Adrenal gland (tissue), 12 donors: ENCODE data around the gene SLC38A8. TPM values are rescaled to one million over a fixed set of nuclear protein-coding genes. Genes with fewer than 3 reads are reported as not detected.

Experiments
- DNase-seq, 7 donors: peaks; one replicate each; pipeline ENCODE4 v3.0.0-alpha.2; 2019 to 2020
- H3K27ac ChIP-seq, 5 donors: fragments of 200-600 bp; sonication (generic) in 4 of 5; 1 replicate in 3 of 5; 2 replicates in 2 of 5; pipeline versions ENCODE4 v1.5.1 to v1.8.0; 2016 to 2020; ENCODE audit warnings: mild to moderate bottlenecking in 1 of 5
- H3K27me3 ChIP-seq: fragments of 200-600 bp; 2 replicates; pipeline ENCODE4 v1.8.0; 2021
- H3K36me3 ChIP-seq, 2 donors: fragments of 200-600 bp; replicated peaks in 1 of 2; 1 replicate in 1 of 2; 2 replicates in 1 of 2; pipeline versions ENCODE4 v1.5.1 to v1.8.0; 2018 to 2022
- H3K4me1 ChIP-seq, 2 donors: fragments of 200-600 bp; replicated peaks in 1 of 2; 1 replicate in 1 of 2; 2 replicates in 1 of 2; pipeline versions ENCODE4 v1.5.1 to v1.8.0; 2018 to 2021
- H3K4me3 ChIP-seq, 4 donors: fragments of 200-600 bp; sonication (generic) in 3 of 4; one replicate each; pipeline ENCODE4 v1.5.1; 2016 to 2018
- H3K9me3 ChIP-seq, 3 donors: fragments of 200-600 bp; sonication (generic) in 1 of 3; replicated peaks in 1 of 3; 1 replicate in 2 of 3; 2 replicates in 1 of 3; pipeline versions ENCODE4 v1.5.1 to v1.8.0; 2016 to 2021
- CTCF ChIP-seq, 6 experiments: fragments of 450-650 bp in 4 of 6; fragments of 200-600 bp in 2 of 6; sonication (generic) in 1 of 6; IDR thresholded peaks; 1 replicate in 5 of 6; 2 replicates in 1 of 6; pipeline versions ENCODE4 v1.5.1 to v1.8.0; 2016 to 2021; ENCODE audit warnings: antibody characterized with exemption in 6 of 6, mild to moderate bottlenecking in 2 of 6, moderate library complexity in 1 of 6
- POLR2A ChIP-seq, 2 donors: fragments of 450-650 bp; IDR thresholded peaks; one replicate each; pipeline ENCODE4 v1.6.1; 2017; ENCODE audit warnings: antibody characterized with exemption in 2 of 2, mild to moderate bottlenecking in 2 of 2, moderate library complexity in 1 of 2
- WGBS, 4 donors: extraction: QIAGEN DNeasy Blood & Tissue Kit in 2 of 4; methylation state at CpG; one replicate each; pipeline versions ENCODE4 v1.1.5 to v1.1.7; 2013 to 2017; 5-methylcytosine and 5-hydroxymethylcytosine counted together
- intact Hi-C, 2 donors: fragments of 100-400 bp; cut with DNase I; formaldehyde crosslinking; loops; one replicate each; pipeline versions ENCODE4 v1.14.1 to v1.15.0; 2022 to 2023
- polyA plus RNA-seq, 3 donors: library from polyadenylated mRNA; stranded (reverse); fragments of 200-250 nt in 2 of 3; fragments of 350-450 nt in 1 of 3; fragmentation: Illumina TruSeq in 1 of 3; extraction: RNeasy Lipid Tissue Mini Kit (QIAGEN cat#74804) in 1 of 3; gene quantifications; one replicate each; pipeline ENCODE4 v1.2.3, GENCODE V29; 2013 to 2014
- total RNA-seq, 9 donors: library from RNA; depleted of rRNA in 4 of 9; stranded (reverse); fragments of >200 nt in 4 of 9; fragments of 120-200 nt in 1 of 9; fragmentation: NEBNext Ultra II Directional in 1 of 9; extraction: Animal tissue kit (Norgen Biotek cat#: 25700) in 1 of 9; gene quantifications; one replicate each; pipeline versions ENCODE4 v1.1.0 to v1.2.4, GENCODE V29; 2013 to 2023
- donor health status: healthy with polysubstance abuse.
- donor health status: Bipolar disorder and iron deficiency.
- donor health status: DM: yes; HTN: yes; CAD: no.
- donor health status: DM: no; HTN: no; CAD: no.
- donor health status: DM: no; HTN: no; CAD: no.
- donor health status: DM: yes; HTN: yes; CAD: no.

Gene SLC38A8
- total and polyA plus RNA-seq, 12 donors, result 0.07 to 1.3 (median 0.60) TPM; not detected in 6

DNA sequence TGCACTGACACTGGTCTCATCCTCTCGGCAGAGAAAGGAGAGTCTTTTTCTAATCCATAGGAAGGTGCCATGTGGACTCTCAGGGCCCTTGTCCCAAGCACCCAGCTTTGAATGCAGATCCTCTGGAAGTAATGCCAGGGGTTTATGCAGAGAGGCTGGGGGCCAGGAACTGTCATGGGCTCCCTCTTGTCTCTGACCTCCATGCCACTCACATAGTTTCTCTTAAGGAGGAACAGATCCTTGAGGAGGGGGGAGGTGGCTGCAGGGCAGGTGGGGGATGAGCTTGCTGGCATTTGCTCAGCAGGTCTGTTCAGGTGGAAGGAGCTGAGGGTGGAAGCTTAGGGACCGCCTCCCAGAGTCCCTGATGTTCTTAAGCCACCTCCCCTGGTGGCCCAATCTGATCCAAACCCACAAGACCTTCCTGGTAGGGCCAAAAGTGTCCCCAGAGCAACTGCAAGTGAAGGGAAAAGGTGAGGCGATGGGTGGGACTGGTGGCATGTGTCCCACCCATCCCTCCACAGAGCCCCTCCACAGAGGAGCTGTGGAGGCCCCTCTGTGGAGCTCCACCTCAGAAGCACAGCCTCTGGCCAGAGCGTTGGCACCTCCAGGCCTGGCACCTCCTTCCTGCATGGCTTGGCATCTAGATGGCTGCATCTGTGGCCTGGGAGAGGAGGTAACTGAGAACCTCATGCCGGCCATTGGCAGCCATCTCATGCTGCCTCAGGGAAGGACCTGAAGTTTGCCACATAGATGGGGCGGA is 65.4 kb downstream of the SLC38A8 start:
- no peaks in the 10 kb centered on the region for H3K36me3 ChIP-seq
- DNase-seq, result no peak
- peaks cover 0 to 8% (median 0%) of the 10 kb centered on the region in 3 donors for H3K9me3 ChIP-seq
- H3K4me1 ChIP-seq, result no peaks in the 10 kb centered on the region
- no peak overlapping the region for H3K27ac ChIP-seq
- no peaks in the 10 kb centered on the region for H3K27me3 ChIP-seq
- intact Hi-C loops, result no loop called here
- no peak for TF ChIP-seq POLR2A (IDR thresholded peaks at IDR 0.05)
- no peak for TF ChIP-seq CTCF (IDR thresholded peaks at IDR 0.05)
- 77 to 95% (median 89%) methylated on average over 4 to 6 of the region's 6 CpGs for WGBS, 4 donors
- H3K4me3 ChIP-seq, result no peak overlapping the region

DNA sequence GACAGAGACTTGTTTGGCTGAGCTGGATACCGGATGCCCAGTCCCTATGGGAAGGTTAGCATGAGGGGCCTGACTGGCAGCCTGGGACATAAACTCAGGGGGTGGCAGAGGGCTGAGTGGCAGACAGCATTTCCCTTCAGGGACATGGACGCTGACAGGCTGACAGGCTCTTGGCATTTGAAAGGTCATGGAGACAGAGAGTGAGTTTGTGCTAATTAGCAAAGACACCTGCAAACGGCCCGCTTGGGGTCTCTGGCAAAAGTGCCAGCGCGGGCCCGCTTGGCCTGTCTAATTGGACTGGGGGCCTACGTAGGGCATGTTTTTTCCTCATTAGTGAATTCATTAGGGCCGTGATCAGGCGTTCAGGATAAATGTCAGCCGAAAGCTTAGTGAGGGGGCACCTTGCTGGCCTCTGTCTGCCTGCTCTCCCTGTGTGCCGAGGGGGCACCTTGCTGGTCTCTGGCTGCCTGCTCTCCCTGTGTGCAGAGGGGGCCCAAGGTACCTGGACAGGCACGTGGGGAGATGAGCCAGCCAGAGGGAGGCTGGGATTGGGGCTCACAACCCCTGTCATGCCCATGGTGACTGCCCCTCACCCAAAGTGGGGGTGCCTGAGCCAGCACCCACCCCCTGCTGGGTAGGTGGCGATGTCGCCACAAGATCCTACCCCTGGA is 66.9 kb downstream of the SLC38A8 start:
- DNase-seq, result no peak
- WGBS, 4 donors, result 77 to 89% (median 86%) methylated on average over 12 to 15 of the region's 15 CpGs
- no peaks in the 10 kb centered on the region for H3K4me1 ChIP-seq

GRCh38 chr16:83974475-83974874 is 68.1 kb downstream of the SLC38A8 start:
- Histone ChIP-seq H3K9me3 (peaks cover 0 to 8% (median 0%) of the 10 kb centered on the region in 3 donors), H3K27me3 (no peaks in the 10 kb centered on the region), H3K27ac (no peak overlapping the region), H3K4me1 (no peaks in the 10 kb centered on the region), H3K4me3 (no peak overlapping the region), H3K36me3 (no peaks in the 10 kb centered on the region)
- DNase-seq, result no peak
- no peak for TF ChIP-seq CTCF (IDR thresholded peaks at IDR 0.05)
- 53 to 67% (median 61%) methylated on average over 7 of the region's 7 CpGs for WGBS, 4 donors
- intact Hi-C loops, result loop anchor here in 1 of 2 donors (5.0 kb wide), 1 partner anchor 73 kb away; no protein-coding TSS in a partner anchor

More for the DNA sequence above, 66.9 kb downstream of the SLC38A8 start:
- peaks cover 0 to 8% (median 0%) of the 10 kb centered on the region in 3 donors for H3K9me3 ChIP-seq
- intact Hi-C loops, result no loop called here
- H3K4me3 ChIP-seq, result no peak overlapping the region
- TF ChIP-seq CTCF (IDR thresholded peaks at IDR 0.05), result no peak
- no peak for TF ChIP-seq POLR2A (IDR thresholded peaks at IDR 0.05)
- no peaks in the 10 kb centered on the region for H3K27me3 ChIP-seq
- no peak overlapping the region for H3K27ac ChIP-seq
- H3K36me3 ChIP-seq, result no peaks in the 10 kb centered on the region

- peaks cover 0 to 8% (median 0%) of the 10 kb centered on the region in 3 donors for H3K9me3 ChIP-seq
- H3K27me3 ChIP-seq, result no peaks in the 10 kb centered on the region
- TF ChIP-seq POLR2A (IDR thresholded peaks at IDR 0.05) (no peak), CTCF (IDR thresholded peaks at IDR 0.05) (no peak)
- H3K4me3 ChIP-seq, result no peak overlapping the region
- no peaks in the 10 kb centered on the region for H3K36me3 ChIP-seq
- WGBS, 4 donors, result 76 to 86% (median 83%) methylated on average over 21 to 22 of the region's 22 CpGs
- intact Hi-C loops, result loop anchor here in 1 of 2 donors (5.0 kb wide), 1 partner anchor 74 kb away; no protein-coding TSS in a partner anchor
- no peak for DNase-seq
- H3K27ac ChIP-seq, result no peak overlapping the region
- no peaks in the 10 kb centered on the region for H3K4me1 ChIP-seq
Observed at GRCh38 chr16:83973581-83974385, 68.8 kb downstream of the SLC38A8 start.
